ENCODE measurements around the gene ANO5. TPM values are rescaled to one million over a fixed set of nuclear protein-coding genes. Genes with fewer than 3 reads are reported as not detected.
"Not testable (repeated sequence)": the region's sequence is repeated elsewhere in the genome, so short reads cannot be mapped to it uniquely, and the experiment has no call there.

The ANO5 gene
- polyA plus RNA-seq, 1 experiment: not detected

GRCh38 chr11:22246992-22247391 is 54.1 kb downstream of the ANO5 start:
- TF ChIP-seq, protein P1, sequence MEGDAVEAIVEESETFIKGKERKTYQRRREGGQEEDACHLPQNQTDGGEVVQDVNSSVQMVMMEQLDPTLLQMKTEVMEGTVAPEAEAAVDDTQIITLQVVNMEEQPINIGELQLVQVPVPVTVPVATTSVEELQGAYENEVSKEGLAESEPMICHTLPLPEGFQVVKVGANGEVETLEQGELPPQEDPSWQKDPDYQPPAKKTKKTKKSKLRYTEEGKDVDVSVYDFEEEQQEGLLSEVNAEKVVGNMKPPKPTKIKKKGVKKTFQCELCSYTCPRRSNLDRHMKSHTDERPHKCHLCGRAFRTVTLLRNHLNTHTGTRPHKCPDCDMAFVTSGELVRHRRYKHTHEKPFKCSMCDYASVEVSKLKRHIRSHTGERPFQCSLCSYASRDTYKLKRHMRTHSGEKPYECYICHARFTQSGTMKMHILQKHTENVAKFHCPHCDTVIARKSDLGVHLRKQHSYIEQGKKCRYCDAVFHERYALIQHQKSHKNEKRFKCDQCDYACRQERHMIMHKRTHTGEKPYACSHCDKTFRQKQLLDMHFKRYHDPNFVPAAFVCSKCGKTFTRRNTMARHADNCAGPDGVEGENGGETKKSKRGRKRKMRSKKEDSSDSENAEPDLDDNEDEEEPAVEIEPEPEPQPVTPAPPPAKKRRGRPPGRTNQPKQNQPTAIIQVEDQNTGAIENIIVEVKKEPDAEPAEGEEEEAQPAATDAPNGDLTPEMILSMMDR (IDR thresholded peaks at IDR 0.05; ENCODE audit: insufficient read depth, low read depth, low read length): no peak
- Histone ChIP-seq H3K27me3 (ENCODE audit: control insufficient read depth, insufficient read depth, low read length) (no peaks in the 10 kb centered on the region), H3K4me3 (ENCODE audit: low read depth, low read length) (no peak overlapping the region), H3K36me3 (ENCODE audit: control insufficient read depth, insufficient read depth, low read length) (no peaks in the 10 kb centered on the region)
- ChIA-PET CTCF (no interaction called here), POLR2A (no interaction called here)
- no peak for DNase-seq (ENCODE audit: low read depth)

DNA sequence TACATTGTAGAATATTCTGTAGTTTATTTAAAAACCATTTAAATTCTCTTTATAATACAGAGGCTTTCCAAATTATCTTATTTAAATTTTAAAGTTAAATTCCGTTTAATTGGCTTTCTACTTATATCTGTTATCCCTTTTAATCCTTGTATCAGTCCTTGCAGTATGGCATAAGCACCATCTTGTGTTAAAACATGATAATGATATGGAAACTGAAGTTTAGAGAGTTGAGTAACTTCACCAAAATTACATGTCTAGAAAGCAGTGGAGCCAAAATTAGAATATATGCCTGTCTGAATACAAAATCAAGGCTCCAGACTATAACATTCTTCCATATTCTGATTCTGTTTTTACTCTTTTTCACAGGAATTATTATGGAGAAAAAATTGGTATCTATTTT is 57.0 kb downstream of the ANO5 start:
- DNase-seq (ENCODE audit: low read depth): no peak
- ChIA-PET CTCF (no interaction called here), POLR2A (no interaction called here)
- Histone ChIP-seq H3K27me3 (ENCODE audit: control insufficient read depth, insufficient read depth, low read length) (no peaks in the 10 kb centered on the region), H3K4me3 (ENCODE audit: low read depth, low read length) (no peak overlapping the region), H3K36me3 (ENCODE audit: control insufficient read depth, insufficient read depth, low read length) (no peaks in the 10 kb centered on the region)
- TF ChIP-seq, protein P1 (IDR thresholded peaks at IDR 0.05; ENCODE audit: insufficient read depth, low read depth, low read length): no peak

- no peak overlapping the region for H3K4me3 ChIP-seq (ENCODE audit: low read depth, low read length)
- CTCF ChIA-PET: interaction anchor here (2.0 kb wide), 1 partner anchor 13 kb away, joined by 5 read pairs; no protein-coding TSS in a partner anchor
- H3K36me3 ChIP-seq (ENCODE audit: control insufficient read depth, insufficient read depth, low read length): no peaks in the 10 kb centered on the region
- no peaks in the 10 kb centered on the region for H3K27me3 ChIP-seq (ENCODE audit: control insufficient read depth, insufficient read depth, low read length)
- no peak for DNase-seq (ENCODE audit: low read depth)
- TF ChIP-seq, protein P1 (IDR thresholded peaks at IDR 0.05; ENCODE audit: insufficient read depth, low read depth, low read length): no peak
- POLR2A ChIA-PET: no interaction called here
Observed at GRCh38 chr11:22256876-22257275, 64.0 kb downstream of the ANO5 start.

GRCh38 chr11:22263613-22264012 is 70.7 kb downstream of the ANO5 start:
- Histone ChIP-seq H3K36me3 (ENCODE audit: control insufficient read depth, insufficient read depth, low read length) (no peaks in the 10 kb centered on the region), H3K27me3 (ENCODE audit: control insufficient read depth, insufficient read depth, low read length) (no peaks in the 10 kb centered on the region), H3K4me3 (ENCODE audit: low read depth, low read length) (no peak overlapping the region)
- CTCF ChIA-PET: no interaction called here
- TF ChIP-seq, protein P1 (IDR thresholded peaks at IDR 0.05; ENCODE audit: insufficient read depth, low read depth, low read length): no peak
- no peak for DNase-seq (ENCODE audit: low read depth)
- POLR2A ChIA-PET: no interaction called here

DNA sequence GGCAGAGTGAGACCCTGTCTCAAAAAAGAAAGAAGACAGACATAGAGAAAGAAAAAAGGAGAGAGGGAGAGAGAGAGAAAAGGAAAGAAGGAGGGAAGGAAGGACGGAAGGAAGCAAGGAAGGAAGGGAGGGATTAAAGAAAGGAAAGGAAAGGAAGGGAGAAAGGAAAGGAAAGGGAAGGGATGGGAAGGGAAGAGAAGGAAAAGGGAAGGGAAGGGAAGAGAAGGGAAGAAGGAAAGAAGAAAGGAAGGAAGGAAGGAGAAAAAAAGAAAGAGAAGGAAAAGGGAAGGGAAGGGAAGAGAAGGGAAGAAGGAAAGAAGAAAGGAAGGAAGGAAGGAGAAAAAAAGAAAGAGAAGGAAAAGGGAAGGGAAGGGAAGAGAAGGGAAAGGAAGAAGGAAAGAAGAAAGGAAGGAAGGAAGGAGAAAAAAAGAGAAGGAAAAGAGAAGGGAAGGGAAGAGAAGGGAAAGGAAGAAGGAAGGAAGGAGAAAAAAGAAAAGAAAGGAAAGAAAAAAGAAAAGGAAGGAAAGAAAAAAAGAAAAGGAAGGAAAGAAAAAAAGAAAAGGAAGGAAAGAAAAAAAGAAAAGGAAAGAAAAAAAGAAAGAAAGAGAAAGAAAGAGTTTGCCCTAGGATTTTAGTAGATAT is 76.2 kb downstream of the ANO5 start:
- CTCF ChIA-PET; DNase-seq (ENCODE audit: low read depth); H3K4me3 ChIP-seq (ENCODE audit: low read depth, low read length); H3K36me3 ChIP-seq (ENCODE audit: control insufficient read depth, insufficient read depth, low read length); H3K27me3 ChIP-seq (ENCODE audit: control insufficient read depth, insufficient read depth, low read length); POLR2A ChIA-PET: not testable (repeated sequence)

- ChIA-PET POLR2A (no interaction called here), CTCF (no interaction called here)
- no peak overlapping the region for H3K4me3 ChIP-seq (ENCODE audit: low read depth, low read length)
- H3K36me3 ChIP-seq (ENCODE audit: control insufficient read depth, insufficient read depth, low read length): no peaks in the 10 kb centered on the region
- no peak for DNase-seq (ENCODE audit: low read depth)
- H3K27me3 ChIP-seq (ENCODE audit: control insufficient read depth, insufficient read depth, low read length): no peaks in the 10 kb centered on the region
- TF ChIP-seq, protein P1 (IDR thresholded peaks at IDR 0.05; ENCODE audit: insufficient read depth, low read depth, low read length): no peak
Observed at GRCh38 chr11:22273781-22274180, 80.9 kb downstream of the ANO5 start.
